Activated CD4-positive, alpha-beta T cell treated with anti-CD3 and anti-CD28 coated beads for 4 hours (primary cell): ENCODE results near the gene ANXA3.
A peak's percentile ranks its signal among the peaks of the same experiment; 100 is the strongest.
"Not testable (repeated sequence)": the region's sequence is repeated elsewhere in the genome, so short reads cannot be mapped to it uniquely, and the experiment has no call there.

Experiments
- DNase-seq, 2 donors: peaks; one replicate each; pipeline ENCODE4 v3.0.0-alpha.2; 2020

Gene ANXA3, protein sequence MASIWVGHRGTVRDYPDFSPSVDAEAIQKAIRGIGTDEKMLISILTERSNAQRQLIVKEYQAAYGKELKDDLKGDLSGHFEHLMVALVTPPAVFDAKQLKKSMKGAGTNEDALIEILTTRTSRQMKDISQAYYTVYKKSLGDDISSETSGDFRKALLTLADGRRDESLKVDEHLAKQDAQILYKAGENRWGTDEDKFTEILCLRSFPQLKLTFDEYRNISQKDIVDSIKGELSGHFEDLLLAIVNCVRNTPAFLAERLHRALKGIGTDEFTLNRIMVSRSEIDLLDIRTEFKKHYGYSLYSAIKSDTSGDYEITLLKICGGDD

DNA sequence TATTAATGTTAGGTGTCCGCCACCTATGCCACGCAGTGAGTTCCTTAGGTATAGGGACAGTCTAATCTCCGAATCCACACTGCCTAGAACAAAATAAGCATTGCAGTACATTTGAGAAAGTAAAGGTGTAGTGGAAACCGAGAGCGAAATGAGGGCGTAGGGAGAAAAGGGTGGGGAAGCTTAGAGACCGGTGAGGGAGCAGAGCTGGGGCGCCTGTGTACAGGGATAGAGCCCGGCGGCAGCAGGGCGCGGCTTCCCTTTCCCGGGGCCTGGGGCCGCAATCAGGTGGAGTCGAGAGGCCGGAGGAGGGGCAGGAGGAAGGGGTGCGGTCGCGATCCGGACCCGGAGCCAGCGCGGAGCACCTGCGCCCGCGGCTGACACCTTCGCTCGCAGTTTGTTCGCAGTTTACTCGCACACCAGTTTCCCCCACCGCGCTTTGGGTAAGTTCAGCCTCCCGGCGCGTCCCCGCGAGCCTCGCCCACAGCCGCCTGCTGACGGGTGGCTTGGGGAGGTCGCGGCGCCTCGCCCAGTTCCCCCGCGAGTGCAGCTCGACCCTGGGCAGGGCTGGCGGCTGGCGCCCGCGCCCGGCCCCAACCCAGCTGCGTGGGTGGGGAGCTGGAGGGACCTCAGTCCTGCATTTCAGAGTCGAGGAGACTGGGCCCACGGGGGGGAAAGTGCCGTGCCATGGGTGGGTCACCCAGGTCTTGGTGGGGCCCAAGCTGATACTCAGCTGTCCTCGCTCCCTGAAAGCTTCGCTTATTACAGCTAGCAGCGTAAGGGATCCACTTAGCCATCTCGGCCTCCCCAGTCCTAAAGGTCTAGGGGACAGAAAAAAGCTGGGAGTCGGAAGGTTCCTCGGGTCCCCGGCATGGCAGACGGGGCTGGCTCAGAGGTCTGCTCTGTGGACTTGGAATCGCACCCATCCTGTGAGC, at the start of gene ANXA3:
Gene ANXA3 (plus strand): TSS at position 351 of the 932 bp plus-strand sequence. CDS start 2,704 bp downstream, outside the sequence.
- DNase-seq = peak in 1 of 2 donors; percentile 2

DNA sequence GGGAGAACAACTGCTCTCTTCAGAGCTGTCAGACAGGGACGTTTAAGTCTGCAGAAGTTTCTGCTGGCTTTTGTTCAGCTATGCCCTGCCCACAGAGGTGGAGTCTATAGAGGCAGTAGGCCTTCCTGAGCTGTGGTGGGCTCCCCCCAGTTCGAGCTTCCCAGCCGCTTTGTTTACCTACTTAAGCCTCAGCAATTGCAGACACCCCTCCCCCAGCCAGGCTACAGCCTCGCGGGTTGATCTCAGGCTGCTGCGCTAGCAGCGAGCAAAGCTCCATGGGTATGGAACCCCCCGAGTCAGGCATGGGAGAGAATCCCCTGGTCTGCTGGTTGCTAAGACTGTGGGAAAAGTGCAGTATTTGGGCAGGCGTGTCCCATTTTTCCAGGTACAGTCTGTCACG, 45.3 kb upstream of the ANXA3 start:
- not testable (repeated sequence) for DNase-seq

DNA sequence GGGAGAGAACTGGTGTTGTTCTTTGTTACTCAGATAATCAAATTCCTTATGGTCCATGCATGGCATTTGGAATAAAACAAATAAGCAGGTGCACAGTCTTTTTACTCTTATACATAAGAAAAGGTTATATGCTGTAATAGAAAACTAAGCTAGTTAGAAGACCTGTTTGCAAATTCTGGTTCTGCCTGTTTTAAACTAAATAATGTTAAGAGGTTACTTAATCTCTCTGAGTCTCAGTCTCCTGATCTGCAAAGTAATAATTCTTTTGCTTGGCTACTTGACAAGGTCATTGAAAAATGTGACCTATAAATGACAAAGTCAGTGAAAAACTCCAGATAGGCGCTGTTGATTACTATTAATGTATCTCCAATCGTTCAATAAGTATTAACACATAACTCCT, 42.5 kb upstream of the ANXA3 start:
- DNase-seq = no peak

DNA sequence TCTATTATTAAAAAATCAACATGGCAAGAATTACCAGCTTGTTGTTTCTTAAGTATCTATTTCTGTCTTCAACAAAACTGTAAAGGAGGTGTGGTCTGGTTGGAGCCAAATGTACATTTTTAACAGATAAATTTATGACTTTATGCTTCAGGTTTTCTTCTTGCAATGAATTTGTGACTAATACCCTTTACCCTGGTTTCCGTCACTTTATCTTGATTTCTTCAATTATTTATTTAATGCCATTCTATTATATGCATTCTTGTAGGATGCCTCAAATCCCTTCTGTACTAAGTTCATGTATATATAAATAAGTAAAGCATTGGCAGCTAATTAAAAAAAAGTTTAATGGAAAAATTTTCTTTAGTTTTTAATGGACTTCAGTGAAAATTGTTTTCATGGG, 41.5 kb upstream of the ANXA3 start:
- no peak for DNase-seq

DNA sequence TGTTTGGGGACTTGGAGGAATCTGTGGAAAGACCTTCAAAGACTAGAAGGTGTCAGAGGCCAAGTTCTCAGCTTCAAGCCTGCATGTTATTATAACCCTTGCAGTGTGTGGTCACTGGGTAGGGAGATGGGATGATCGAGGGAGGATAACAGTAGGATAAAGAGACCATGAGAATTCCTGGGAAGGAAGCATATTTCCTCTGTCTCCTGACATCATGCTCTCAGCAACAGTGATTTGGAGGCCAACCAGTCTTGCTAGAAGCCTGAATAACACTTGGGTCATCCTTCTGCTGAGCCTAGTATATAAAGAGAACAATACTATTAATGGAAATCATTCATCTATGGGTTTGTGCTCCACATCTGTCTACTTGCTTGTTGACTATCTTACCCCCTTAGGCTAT, 40.9 kb upstream of the ANXA3 start:
- no peak for DNase-seq

DNA sequence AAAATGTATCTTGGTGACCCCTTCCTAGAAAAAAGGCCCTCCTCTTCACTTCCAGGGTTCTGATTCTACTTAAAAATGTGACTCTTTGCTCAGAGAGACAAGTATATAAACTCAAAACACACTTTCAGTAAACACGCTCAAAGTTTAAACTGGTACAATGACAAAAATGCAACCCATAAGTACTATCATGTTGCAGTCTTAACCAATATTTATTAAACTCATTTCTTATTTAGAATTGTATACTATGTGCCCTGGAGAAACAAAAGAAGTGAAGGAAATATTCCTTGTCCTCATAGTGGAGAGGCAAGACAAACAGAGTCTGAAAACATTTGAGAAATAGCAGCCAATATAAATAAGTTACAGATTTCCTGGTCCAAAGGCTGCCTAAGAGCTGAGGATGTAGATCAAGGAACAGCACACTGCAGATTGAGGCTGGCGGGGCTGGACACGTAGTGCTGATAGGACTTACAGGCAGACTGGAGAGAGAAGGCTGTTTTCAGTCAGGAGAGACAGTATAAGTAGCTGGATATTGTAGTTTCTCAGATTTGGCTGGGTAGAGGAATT, 39.1 kb upstream of the ANXA3 start:
- DNase-seq = no peak

DNA sequence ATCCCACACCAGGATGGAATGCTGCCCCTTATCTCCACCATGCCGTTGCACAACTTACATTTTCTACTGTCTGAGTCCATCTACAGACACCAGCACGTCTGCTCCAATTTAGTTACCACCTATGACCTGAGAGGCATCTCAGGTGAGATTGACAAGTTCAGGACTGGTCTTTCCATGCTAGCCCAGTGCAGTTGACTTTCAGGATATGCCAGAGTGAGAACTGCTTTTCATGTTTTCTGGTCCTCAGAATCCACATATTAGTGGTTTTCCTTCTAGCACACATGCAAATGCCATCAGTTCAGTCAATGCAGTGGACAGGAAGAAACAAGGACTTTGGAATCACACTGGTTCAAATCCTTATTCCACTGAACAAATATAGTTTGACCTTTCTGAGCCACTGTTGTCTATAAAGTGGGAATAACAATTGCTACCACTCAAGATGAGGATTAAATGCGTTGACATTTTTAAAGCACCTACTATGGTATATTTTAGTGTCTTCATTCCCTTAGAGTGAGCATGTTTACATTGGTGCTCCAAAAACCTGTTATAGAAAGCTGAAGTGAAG, 38.1 kb upstream of the ANXA3 start:
- DNase-seq = no peak

DNA sequence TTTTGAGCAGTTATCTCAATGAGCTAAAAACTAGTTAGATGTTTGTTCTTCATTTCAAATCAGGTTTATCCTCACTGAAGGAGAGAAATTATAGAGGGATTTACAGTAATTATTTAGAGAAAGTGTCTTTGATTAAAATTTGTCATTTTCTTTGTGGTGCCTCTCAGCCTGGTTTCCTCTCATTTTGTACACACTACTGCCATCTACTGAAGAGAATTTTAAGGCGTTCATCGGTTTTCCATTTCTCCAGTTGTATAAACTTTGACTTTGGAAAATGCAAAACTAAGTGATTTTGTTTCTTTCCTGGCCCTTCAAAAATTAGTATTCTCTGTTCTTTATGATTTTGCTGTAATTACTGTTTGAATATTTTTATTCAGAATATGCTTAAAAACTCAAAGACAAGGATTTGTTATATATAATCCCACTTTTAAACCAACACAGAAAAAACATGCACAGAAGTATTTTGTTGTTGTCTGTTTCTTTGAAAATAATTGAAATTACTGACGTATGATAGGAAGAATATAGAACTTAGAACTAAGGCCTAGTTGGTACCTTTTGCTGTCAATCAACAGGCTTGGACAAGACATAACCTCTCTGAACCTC, 34.4 kb upstream of the ANXA3 start:
- DNase-seq = no peak

DNA sequence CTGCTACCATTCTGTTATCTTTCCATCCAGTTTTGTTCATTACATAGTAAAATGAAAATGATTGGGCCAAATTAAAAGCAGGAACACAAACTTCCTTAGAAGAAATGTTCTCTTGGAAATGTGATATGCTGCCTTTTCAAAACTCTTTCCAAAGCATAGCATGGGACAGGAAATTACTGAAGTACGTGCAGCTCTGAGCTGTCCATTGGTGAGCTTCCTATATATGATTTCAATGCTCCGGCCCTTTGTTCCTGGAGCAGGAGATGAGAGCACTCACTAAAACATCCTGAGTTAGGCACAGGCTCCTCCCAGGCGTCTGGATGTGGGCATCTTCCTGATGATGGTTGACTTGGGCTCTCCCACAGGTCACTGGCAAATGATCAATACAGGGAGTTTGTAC, 33.0 kb upstream of the ANXA3 start:
- DNase-seq = no peak

DNA sequence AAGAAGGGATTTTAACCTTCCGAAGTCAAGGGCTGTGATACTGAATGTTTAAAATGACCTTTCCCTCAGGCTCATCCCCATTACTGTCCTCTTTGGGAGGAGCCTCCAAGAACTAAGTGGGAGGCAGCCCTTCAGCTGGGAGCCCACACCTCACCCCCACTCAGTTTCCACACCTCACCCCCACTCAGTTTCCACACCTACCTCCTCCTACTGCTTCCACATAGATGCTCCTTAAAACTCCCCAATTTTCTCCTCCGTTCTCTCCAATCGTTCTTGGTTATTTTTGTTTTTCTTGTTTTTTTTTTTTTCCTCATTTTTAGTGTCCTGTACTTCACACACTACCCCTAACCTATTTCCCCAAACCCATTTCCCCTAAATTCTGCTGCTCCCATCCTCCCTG, 31.6 kb upstream of the ANXA3 start:
- DNase-seq = no peak

DNA sequence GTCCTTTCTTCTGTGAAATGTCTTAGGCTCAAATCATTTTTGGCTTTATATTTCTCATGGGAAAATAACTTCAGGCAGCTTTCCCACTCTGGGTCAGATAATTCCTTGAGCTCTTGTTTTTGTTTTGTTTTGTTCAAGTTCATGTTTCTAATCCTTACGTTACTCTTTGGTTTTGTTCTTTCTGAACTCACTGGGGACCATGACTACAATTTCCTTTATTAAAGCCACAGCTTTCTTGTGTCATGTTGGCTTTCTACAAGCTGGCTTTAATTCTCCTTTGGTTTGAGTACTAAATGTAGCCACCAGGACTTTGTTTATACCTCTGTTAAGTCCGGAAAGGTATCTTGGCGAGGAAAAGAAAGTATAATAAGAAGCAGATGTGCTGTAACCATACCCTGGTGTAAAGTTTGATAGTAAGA, 30.8 kb upstream of the ANXA3 start:
- DNase-seq = no peak

DNA sequence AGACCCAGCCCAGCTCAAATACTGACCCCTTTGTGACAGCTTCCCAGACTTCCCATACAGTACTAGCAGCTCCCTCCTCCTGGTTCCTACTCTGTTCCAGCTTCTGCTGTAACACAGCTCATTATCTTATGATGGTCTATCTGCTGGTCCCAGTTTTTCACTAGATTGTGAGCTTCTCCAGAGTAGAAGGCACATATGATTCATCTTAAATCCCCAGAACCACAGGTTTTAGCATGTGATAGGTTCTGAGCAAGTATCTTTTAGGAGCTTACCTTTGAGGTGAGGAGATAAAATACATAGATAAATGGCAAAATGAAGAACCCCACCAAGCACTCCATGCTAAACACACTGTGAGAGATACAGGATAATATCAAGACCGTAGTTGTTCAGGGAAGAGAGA, 27.6 kb upstream of the ANXA3 start:
- DNase-seq = no peak

DNA sequence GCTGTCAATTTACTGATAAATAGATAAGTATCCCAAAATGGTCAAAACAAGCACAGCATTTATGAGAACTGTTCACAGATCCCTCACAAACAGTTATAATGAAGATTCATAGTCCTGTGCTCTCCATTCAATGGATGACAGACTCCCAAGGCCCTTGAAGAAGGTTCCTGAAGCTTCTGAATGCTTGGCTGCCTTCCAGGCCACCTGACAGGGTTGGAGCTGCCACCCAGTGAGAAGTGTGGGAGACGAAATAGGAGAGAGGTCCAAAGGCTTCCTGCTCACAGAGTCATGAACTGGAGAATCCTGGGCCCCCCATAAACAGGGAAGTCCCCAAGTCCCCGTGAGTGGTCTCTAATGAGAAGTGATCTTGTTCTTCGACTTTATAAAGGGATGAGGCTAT, 26.0 kb upstream of the ANXA3 start:
- no peak for DNase-seq

DNA sequence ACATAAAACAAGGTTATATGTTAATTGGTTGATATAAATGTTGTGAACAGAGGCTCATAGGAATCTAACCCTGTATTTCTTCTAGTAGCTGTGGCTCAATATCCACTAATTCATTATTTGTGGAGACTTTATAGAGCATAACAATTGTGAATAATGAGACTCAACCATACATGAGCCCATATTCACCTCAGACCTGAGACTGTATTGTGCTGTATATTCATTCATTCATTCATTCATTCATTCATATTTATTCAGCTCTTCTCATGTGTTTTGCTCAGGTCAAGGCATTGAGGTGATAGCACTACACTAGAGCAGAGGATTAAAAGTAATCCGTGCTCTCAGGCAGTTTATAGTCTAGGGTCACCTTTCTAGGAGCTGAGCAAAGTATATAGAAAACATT, 24.5 kb upstream of the ANXA3 start:
- no peak for DNase-seq

DNA sequence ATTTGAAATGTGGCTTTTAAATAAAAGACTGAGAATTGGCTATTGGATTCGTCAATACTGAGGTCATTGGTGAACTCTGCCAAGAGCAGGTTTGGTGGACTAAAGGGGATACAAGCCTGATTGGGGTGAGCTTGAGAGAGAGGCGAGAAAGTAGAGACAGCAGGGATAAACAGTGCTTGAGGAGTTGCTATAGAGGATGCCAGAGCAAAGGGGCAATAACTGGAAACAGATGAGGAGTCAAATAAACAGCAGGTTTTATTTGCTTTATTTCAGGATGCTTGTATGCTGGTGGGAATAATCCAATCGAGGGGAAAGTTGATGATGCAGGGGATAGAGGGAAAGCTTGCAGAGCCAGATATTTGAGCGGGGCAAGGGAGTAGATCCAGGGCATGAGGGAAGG, 24.0 kb upstream of the ANXA3 start:
- no peak for DNase-seq

DNA sequence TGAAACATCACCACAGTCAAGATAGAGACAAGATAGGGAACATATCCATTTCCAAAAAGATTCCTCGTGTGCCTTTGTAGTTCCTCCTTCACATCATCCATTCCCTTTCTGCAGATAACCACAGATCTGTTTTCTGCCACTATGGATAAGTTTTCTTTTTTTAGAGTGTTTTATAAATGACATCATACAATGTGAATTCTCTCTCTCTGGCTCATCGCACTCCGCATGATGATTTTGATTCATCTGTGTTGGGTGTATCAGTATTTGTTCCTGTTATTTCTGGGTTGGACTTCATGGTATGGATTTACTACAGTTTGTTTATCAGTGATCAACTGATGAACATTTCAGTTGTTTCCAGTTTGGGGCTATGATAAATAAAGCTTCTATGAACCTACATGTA, 23.2 kb upstream of the ANXA3 start:
- DNase-seq = no peak

DNA sequence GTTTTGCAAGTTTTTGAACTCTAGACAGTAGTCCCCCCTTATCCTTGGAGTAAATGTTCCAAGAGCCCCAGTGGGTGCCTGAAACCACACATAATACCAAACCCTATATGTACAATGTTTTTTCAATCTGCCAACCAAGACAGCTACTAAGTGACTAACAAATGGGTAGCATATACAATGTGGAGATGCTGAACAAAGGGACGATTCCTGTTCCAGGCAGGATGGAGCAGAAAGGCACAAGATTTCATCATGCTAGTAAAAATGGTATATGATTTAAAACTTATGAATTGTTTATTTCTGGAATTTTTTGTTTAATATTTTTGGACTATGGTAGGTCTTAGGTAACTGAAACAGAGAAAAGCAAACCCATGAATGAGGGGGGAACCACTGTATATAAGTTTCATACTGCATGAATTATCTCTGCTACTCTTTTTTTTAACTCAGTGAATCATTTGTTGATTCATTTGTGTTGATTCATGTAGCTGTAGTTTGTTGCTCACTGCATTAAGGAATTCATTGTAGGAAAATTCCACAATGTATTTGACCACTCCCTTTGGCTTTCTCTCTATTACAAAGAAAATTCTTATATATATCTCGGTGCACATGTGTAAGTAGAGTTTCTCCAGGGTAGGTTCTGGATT, 21.9 kb upstream of the ANXA3 start:
- no peak for DNase-seq

DNA sequence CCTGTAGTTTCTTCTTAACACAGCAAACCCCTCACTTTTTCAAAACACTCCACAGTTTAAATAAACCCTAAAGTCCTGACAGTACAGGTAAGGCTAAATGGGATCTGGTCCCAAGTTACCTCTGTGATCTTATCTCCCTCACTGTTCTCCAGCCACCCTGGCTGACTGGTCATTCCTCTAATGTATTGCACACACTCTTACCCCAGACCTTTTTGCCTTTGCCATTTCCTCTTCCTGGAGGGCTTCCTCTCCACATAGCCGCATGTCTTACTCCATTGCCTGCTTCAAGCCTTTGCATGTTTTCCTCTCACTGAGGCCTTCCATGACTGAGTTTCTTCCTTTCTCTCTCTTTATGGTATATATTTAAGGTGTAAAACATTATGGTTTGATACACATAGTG, 19.5 kb upstream of the ANXA3 start:
- DNase-seq = no peak

DNA sequence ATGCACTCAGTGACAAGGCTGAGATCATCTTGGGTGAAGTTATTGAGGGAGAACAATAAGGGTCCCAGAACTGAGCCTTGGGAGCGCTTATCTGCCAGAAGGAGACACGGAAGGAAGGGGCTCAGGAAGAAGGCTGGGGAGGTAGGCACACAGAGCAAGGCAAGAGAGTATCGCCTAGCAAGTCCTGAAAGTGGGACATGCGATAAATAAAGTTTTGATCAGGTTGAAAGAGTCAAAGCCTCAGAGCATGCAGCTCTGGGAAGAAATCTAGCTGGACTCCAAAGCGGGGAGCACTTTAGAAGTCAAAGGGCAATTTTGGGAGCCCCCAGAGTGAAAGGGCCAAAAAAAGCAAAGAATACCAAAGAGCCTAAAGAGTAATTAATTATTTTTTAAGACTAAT, 17.7 kb upstream of the ANXA3 start:
- no peak for DNase-seq

DNA sequence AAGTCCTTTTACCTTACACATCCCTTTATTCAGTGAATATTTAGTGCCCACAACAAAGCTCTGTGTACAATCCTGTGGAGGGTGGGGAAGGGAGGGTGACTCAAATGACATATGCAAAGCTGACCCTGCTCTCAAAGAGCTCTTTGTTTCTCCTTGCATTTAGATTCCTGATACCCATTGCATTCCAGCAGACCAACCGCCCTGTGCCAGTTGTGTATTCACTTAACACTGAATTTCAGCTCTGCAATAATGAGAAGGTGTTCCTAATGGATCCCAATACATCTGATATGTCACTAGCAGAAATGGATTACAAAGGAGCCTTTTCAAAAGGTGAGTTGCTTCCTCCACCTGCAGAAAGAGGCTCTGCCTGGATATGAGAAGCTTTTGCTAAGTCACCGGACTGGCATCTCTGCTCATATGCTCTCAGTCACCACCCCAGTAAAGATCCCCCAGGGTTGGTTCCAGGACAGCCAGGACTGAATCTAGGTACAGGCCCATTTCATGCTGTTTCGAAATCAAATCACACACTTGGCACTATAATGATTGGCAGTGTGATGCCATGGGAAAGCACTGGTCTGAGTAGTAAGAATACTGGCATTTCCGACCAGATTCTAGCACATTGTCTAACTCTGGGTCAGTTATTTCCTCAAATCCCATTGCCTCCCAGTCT, 17.1 kb upstream of the ANXA3 start:
- DNase-seq = no peak

DNA sequence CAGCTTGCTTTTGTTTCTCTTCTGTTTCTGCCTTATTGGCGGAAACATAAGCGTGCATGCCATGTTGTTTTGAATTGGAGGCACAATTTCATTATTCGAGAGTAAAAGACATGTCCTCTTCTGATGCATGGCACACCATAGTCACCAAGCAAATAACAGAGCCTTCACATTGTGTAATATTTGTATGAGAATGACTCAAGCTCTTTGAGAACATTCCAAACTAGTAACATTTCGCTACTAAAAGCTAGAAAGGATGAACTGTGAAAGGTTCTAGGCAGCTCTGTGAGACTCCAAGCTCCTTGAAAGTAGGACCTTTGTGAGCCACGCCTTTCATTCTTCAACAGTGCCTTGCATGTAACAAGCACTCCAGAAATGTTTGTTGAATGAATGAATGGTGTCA, 9.2 kb upstream of the ANXA3 start:
- DNase-seq = no peak
